Measurements from ENCODE around the gene IKZF1.
A peak's percentile ranks its signal among the peaks of the same experiment; 100 is the strongest.

IKZF1 gene

GRCh38 chr7:50412973-50413372, 108.5 kb downstream of the IKZF1 start:
- no peak for DNase-seq (ENCODE audit: low read depth in 2 of 2)

GRCh38 chr7:50413561-50413960, 109.0 kb downstream of the IKZF1 start:
- no peak for DNase-seq (ENCODE audit: low read depth in 2 of 2)

GRCh38 chr7:50415844-50416364, 111.4 kb downstream of the IKZF1 start:
- DNase-seq (ENCODE audit: low read depth in 2 of 2) = no peak

- no peak for DNase-seq (ENCODE audit: low read depth in 2 of 2)
Measured at GRCh38 chr7:50416527-50417182, 112.1 kb downstream of the IKZF1 start.

GRCh38 chr7:50418086-50418515, 113.6 kb downstream of the IKZF1 start:
- DNase-seq (ENCODE audit: low read depth in 2 of 2) = peak; percentile 32 to 45

GRCh38 chr7:50418526-50419290, 114.2 kb downstream of the IKZF1 start:
- DNase-seq (ENCODE audit: low read depth in 2 of 2) = no peak

- DNase-seq (ENCODE audit: low read depth in 2 of 2) = no peak
Measured at GRCh38 chr7:50421043-50421442, 116.5 kb downstream of the IKZF1 start.

GRCh38 chr7:50422858-50423257, 118.3 kb downstream of the IKZF1 start:
- DNase-seq (ENCODE audit: low read depth in 2 of 2) = no peak

- DNase-seq (ENCODE audit: low read depth in 2 of 2) = no peak
Measured at GRCh38 chr7:50423860-50424259, 119.3 kb downstream of the IKZF1 start.

- DNase-seq (ENCODE audit: low read depth in 2 of 2) = no peak
Measured at GRCh38 chr7:50425318-50425717, 120.8 kb downstream of the IKZF1 start.

GRCh38 chr7:50426280-50427045, 121.9 kb downstream of the IKZF1 start:
- DNase-seq (ENCODE audit: low read depth in 2 of 2) = no peak

- no peak for DNase-seq (ENCODE audit: low read depth in 2 of 2)
Measured at GRCh38 chr7:50427518-50427917, 123.0 kb downstream of the IKZF1 start.

GRCh38 chr7:50428911-50429310, 124.4 kb downstream of the IKZF1 start:
- no peak for DNase-seq (ENCODE audit: low read depth in 2 of 2)

GRCh38 chr7:50431316-50431715, 126.8 kb downstream of the IKZF1 start:
- DNase-seq (ENCODE audit: low read depth in 2 of 2) = no peak

GRCh38 chr7:50431722-50432305, 127.3 kb downstream of the IKZF1 start:
- DNase-seq (ENCODE audit: low read depth in 2 of 2) = no peak

GRCh38 chr7:50436133-50436806, 131.8 kb downstream of the IKZF1 start:
- no peak for DNase-seq (ENCODE audit: low read depth in 2 of 2)

- no peak for DNase-seq (ENCODE audit: low read depth in 2 of 2)
Measured at GRCh38 chr7:50446542-50446960, 142.0 kb downstream of the IKZF1 start.

- no peak for DNase-seq (ENCODE audit: low read depth in 2 of 2)
Measured at GRCh38 chr7:50448823-50449222, 144.3 kb downstream of the IKZF1 start.

GRCh38 chr7:50449501-50449880, 145.0 kb downstream of the IKZF1 start:
- no peak for DNase-seq (ENCODE audit: low read depth in 2 of 2)

- peak; percentile 54 to 63 for DNase-seq (ENCODE audit: low read depth in 2 of 2)
Measured at GRCh38 chr7:50449881-50450589, 145.5 kb downstream of the IKZF1 start, which contains the start of gene FIGNL1. Gene FIGNL1, minus strand, starts transcription at chr7:50450350. Its CDS starts 3,063 bp downstream, at chr7:50447287.

All from stimulated activated CD8-positive, alpha-beta memory T cell treated with anti-CD3 and anti-CD28 coated beads, Interleukin-7, amount 100 ng/mL, for 1 hour (primary cell).